NCI-H2196 treated with DMSO at 0.1 percent for 48 hours (cell line): ENCODE data around the gene VRK2.
"Not testable (repeated sequence)": the region's sequence is repeated elsewhere in the genome, so short reads cannot be mapped to it uniquely, and the experiment has no call there.

Source experiments
- DNase-seq: peaks from one replicate; lab custom pipeline; 2025; ENCODE audit not compliant: unreplicated experiment; lab: John Stamatoyannopoulos, UW

The VRK2 gene

DNA sequence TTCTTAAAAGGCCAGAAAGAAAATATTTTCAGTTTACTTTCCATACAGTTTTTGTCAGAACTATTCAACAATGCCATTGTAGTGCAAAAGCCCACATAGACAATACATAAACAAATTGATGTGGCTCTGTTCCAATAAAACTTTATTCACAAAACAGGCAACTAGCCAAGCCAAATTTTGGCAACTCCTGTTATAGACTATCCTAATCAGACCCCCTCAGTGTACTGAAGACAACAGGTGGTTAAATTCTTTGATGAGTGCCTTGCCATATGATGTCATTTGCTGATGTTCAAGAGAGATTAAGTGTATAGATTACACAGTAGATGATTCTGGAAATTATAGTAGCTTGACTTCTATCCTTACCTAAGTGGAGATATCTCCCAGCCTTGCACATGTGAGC, 111.1 kb downstream of the VRK2 start:
- DNase-seq, result no peak

DNA sequence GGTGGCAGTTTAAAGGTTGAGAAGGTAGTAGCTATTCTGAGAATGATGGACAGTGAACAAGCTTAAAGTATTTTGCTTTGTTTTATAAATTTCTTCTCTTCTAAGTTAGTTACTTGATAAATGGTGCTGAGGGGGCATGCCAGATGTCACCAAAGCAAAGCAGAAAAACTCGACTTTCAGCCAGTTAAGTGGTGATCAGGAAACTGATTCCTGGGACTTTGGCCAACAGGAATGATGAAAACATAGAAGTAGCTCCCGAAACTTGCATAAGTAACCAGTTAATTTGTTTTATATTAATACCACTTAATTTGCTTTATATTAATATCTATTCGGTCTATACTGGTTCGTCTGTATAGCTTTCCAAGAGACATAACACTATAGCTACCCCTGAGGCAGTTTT, 111.9 kb downstream of the VRK2 start:
- DNase-seq, result no peak

DNA sequence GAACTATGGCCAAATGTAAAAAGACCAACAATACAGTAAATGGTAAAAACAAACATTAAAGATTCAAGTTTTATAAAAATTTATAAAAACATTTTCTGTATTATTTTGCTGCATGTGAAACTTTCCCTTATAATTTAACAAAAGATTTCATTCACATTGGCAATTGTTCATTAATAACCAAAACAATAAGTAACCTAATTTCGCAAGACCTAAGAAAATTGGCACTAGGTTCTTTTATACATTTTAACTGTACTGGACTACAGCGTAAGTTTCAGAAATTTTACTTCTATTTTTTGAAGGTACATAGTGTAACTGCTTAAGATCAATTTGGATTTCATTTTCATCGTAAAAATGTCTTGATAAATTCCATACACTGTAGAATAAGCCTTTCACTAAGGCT, 117.3 kb downstream of the VRK2 start:
- no peak for DNase-seq

DNA sequence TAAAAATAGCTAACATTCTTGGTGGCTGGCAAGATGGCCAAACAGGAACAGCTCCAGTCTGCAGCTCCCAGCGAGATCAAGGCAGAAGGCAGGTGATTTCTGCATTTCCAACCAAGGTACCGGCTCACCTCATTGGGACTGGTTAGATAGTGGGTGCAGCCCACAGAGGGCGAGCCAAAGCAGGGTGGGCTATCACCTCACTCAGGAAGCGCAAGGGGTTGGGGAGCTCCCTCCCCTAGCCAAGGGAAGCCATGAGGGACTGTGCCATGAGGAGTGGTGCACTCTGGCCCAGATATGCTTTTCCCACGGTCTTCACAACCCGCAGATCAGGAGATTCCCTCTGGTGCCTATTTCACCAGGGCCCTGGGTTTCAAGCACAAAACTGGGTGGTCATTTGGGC, 121.5 kb downstream of the VRK2 start:
- DNase-seq, result not testable (repeated sequence)

DNA sequence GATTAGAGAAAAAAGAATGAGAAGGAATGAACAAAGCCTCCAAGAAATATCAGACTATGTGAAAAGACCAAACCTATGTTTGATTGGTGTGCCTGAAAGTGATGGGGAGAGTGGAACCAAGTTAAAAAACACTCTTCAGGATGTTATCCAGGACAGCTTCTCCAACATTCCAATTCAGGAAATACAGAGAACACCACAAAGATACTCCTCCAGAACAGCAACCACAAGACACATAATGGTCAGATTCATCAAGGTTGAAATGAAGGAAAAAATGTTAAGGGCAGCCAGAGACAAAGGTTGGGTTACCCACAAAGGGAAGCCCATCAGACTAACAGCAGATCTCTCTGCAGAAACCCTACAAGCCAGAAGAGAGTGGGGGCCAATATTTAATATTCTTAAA, 123.2 kb downstream of the VRK2 start:
- not testable (repeated sequence) for DNase-seq

DNA sequence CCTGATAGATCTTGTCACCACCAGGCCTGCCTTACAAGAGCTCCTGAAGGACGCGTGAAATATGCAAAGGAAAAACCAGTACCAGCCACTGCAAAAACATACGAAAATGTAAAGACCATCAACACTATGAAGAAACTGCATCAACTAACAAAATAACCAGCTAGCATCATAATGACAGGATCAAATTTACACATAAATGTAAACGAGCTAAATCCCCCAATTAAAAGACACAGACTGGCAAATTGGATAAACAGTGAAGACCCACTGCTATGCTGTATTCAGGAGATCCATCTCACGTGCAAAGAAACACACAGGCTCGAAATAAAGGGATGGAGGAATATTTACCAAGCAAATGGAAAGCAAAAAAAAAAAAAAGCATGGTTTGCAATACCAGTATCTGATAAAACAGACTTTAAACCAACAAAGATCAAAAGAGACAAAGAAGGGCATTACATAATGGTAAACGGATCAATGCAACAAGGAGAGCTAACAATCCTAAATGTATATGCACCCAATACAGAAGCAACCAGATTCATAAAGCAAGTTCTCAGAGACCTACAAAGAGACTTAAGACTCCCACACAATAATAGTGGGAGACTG, 123.8 kb downstream of the VRK2 start:
- not testable (repeated sequence) for DNase-seq

DNA sequence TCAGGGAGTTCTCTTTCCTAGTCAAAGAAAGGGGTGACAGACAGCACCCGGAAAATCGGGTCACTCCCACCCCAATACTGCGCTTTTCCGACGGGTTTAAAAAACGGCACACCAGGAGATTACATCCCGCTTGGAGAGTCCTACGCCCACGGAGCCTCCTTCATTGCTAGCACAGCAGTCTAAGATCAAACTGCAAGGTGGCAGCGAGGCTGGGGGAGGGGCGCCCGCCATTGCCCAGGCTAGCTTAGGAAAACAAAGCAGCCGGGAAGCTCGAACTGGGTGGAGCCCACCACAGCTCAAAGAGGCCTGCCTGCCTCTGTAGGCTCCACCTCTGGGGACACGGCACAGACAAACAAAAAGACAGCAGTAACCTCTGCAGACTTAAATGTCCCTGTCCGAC, 125.2 kb downstream of the VRK2 start:
- DNase-seq, result not testable (repeated sequence)

DNA sequence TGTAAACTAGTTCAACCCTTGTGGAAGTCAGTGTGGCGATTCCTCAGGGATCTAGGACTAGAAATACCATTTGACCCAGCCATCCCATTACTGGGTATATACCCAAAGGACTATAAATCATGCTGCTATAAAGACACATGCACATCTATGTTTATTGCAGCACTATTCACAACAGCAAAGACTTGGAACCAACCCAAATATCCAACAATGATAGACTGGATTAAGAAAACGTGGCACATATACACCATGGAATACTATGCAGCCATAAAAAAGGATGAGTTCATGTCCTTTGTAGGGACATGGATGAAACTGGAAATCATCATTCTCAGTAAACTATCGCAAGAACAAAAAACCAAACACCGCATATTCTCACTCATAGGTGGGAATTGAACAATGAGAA, 130.6 kb downstream of the VRK2 start:
- DNase-seq, result not testable (repeated sequence)

DNA sequence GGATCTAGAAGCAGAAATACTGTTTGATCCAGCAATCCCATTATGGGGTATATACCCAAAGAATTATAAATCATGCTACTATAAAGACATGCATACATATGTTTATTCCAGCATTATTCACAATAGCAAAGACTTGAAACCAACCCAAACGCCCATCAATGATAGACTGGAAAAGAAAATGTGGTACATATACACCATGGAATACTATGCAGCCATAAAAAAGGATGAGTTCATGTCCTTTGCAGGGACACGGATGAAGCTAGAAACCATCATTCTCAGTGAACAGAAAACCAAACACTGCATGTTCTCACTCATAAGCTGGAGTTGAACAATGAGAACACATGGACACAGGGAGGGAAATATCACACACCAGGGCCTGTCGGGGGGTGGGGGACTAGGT, 133.6 kb downstream of the VRK2 start:
- not testable (repeated sequence) for DNase-seq

DNA sequence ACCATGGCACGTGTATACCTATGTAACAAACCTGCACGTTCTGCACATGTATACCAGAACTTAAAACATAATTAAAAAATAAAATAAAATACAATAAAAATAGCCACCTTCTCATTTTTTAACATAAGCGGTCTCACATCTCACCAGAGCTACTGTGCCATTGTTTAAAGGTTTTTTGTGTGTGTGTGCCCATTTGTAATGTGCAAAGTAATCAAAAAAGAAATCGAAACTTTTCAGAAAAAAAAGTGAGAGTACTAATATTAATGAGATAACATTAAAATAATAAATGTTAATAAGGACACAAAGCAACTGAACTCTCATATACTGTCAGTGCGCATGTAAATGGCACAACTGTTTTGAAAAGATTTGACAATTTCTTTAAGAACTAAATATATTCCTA, 134.0 kb downstream of the VRK2 start:
- DNase-seq, result no peak

DNA sequence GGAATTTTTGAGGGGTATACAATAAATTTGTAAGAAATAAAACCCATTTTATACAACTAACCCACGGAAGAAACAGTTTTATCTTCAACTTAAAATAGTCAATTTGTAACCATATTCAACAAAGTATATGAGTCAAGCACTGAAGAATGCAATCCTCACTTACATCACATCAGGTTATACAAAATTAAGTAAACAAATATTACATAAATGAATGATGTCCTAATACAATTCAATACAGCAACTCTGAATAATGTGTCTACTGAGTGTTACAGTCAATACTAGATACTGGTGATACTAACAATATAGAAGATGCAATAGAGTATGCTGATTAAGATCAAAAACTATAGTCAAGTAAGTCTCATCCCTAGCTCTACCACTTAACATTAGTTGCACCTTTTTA, 135.9 kb downstream of the VRK2 start:
- DNase-seq, result no peak

DNA sequence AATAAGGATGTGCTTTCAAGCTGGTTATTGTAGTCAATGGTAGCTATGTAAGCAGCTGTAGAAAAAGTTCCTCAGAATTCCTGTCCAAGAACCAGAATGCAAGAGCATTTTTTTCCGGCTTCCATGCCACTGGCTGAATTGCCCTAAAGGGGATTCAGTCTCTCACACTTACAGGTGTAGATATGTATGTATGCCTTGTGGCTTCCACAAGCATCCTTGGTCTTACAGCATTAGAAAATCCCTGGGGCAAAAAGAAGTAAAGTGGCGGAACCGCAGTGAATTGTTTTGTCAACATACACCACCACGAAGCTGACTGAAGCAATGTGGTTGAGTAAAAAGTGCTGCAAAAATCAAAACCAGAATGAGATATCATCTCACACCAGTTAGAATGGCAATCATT, 139.9 kb downstream of the VRK2 start:
- DNase-seq, result no peak

DNA sequence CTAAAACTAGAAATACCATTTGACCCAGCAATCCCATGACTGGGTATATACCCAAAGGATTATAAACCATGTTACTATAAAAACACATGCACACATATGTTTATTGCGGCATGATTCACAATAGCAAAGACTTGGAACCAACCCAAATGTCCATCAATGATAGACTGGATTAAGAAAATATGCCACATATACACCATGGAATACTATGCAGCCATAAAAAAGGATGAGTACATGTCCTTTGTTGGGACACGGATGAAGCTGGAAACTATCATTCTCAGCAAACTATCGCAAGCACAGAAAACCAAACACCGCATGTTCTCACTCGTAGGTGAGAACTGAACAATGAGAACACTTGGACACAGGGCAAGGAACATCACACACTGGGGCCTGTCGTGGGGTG, 140.4 kb downstream of the VRK2 start:
- DNase-seq, result not testable (repeated sequence)

DNA sequence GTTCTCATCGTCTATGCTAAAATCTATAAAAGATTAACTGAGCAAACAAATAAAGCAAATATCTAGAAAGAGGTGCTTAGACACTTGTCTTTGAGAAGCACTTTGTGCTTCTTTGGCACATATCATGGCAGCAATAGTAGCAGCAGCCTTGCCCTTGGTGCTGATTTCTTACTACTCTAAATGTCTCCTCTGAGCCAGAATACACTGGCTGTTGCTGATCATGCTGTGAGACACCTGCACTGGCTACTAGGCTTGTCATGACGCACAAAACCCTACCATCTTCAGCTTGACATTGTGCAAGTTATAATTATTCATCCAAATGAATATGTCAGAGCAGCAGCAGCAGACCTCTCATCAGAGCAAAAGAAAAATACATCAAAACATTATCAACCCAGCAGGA, 147.9 kb downstream of the VRK2 start:
- no peak for DNase-seq

DNA sequence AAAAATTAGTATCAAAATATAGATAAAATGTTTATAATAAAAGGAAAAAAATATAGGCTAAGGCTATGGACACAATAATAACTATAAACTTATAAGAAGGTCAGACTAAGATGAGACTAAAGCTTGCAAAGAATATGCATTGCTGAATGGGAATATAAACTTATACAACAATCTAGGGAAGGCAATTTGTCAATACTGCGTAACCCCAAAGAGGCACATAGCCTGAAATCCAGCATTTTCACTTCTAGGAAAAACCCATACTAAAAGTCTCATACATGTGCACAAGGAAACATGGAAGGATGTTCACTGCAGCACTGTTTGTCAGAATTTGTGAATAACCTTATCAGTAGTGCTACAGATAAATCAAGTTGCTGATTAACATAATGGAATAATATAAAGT, 149.1 kb downstream of the VRK2 start:
- no peak for DNase-seq

DNA sequence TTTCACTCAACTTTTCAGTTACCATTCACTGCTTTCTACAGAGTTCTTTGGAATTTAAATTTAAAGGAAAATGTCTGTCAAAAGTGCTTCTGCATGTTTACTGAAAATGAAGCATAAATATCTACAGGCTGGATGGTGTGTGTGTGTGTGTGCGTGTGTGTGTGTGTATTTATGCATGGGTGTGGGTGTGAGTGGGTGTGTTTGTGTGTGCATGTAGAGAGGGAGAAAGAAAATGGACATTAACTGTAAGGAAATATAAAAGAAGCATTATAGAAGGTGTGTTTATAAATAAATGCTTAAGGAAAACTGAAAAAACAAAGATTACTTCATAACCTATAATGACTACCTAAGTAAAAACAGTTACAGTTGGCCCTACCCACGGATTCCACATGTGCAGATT, 151.3 kb downstream of the VRK2 start:
- no peak for DNase-seq

DNA sequence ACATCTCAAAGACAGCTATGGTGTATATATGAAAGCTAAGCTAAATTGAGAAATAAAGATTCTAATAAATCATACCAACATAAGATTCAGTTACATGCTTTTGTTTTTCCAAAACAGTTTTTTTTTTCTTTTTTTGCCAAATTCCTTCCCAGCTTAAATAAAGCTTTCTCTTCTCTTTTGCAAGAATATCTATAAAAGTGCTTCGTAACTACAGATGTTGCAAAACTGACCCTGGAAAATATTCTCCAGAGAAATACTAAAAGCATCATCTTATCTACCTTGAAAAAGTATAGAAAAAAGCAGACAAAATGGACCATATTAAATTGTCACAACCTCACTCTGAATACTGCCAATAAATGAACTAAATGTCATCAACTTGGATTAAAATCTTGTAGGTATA, 155.8 kb downstream of the VRK2 start:
- no peak for DNase-seq

DNA sequence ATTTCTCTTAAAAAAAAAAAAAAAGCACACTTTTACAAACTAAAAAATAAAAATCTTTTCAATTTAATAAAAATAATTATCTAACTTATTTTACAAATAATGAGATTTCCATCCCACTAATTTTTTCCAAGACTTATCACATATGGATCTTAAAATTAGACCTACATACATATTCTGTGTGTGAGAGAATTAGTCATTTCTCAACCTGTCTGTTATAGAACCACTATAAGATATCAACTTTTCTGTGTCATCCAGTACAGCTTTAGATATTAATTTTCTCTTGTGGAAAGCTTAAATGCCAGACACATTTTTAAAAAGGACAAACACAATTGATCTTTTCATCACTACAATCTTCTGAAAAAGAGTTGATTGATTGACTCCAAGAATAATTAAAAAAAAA, 156.4 kb downstream of the VRK2 start:
- no peak for DNase-seq

DNA sequence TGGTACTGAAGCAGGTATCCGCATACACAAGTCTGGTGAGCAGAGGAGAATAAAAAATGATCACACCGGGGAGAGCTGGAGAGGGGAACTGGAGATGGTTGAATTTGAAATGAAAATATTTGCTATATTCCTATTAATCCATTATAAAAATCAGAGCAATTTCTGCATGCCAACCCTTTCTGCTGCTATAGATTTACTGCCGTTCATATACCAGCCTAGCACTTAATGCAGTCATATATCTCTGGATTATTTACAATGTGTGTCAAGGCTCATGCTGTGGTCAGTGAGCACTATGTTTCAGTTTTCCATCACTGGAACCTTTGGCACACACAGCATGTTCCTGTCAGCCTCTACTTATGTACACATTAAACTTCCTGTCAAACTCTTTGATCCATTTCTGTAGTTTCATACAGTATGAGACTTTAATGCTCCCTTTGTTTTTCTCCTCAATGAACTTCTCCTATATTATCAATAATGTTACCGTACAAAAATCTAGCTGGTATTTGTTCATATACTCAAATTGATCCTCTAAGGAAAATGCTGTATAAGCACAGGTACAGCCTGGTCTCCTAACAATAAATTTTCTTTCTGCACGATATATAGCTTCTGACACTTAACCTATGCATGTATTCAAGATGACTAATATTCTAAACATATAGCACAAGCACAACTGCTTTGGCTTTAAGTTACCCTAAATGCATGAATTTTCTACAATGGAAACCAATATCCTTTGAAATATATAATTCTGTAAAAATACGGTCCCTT, 157.8 kb downstream of the VRK2 start:
- DNase-seq, result no peak

DNA sequence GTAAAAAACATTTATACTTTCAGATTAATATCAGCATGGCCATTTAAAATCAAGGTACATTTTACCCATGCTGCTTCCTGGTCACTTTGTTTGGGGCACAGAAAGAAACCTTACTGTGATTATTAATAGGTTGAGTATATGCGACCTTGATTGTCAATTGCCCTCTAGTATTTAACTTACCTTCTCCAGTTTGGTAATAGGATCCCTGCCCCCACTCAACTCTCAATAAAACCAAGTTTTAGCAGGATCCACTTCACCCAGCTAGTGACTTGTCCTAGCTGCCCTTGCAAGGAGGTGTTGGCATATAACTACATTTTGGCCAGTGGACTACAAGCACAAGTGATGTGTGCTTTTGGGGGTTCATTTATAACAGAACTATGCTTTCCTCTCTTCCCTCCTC, 160.2 kb downstream of the VRK2 start:
- DNase-seq, result no peak

DNA sequence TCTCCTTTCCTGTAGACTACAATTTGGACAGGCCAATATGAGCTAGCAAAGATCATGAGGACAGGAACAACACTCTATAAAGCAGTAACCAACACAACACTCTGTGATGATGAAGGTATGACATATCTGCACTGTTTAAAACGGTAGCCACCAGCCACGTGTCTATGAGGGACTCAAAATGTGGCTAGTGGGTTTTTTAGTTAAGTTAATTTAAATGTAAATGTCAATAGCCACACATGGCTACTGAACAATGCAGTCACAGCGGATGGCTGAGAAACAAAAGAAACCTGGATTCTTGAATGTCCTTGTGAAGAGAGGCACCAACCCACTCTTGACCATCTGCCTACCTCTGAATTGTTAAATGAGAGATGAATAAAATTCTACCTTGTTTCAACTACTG, 160.6 kb downstream of the VRK2 start:
- no peak for DNase-seq
